WTC11 (cell line): ENCODE measurements around the gene TRIM41. TPM values are rescaled to one million over a fixed set of nuclear protein-coding genes. Genes with fewer than 3 reads are reported as not detected.

ENCODE experiments used
- ATAC-seq: fragments of 200-7000 bp; cut with Tn5 transposase; 2 replicates; pipeline ENCODE4 v1.10.0; 2021; ENCODE audit warnings: mild to moderate bottlenecking, moderate library complexity
- CTCF ChIA-PET: fragments of 300-600 bp; sonication (Branson Sonifier 250); formaldehyde crosslinking; loops from one replicate; lab custom pipeline; 2021; ENCODE audit warnings: antibody characterized with exemption; lab: Charles Lee
- POLR2A ChIA-PET: fragments of 350-600 bp; sonication (Branson Sonifier 250); formaldehyde crosslinking; loops from one replicate; lab custom pipeline; 2021; ENCODE audit warnings: antibody characterized with exemption; lab: Charles Lee
- DNase-seq: peaks from one replicate; pipeline ENCODE4 v3.0.0; 2021; ENCODE audit warnings: low spot score
- H3K27ac Mint-ChIP-seq: 2 replicates; pipeline ENCODE4 v1.8.0; 2021; ENCODE audit warnings: mixed read lengths
- H3K27me3 Mint-ChIP-seq: 2 replicates; pipeline ENCODE4 v1.8.0; 2021; ENCODE audit warnings: low read depth, mild to moderate bottlenecking, moderate library complexity, mixed read lengths
- H3K36me3 Mint-ChIP-seq: 2 replicates; pipeline ENCODE4 v1.8.0; 2021; ENCODE audit warnings: mixed read lengths
- H3K4me1 Mint-ChIP-seq: 2 replicates; pipeline ENCODE4 v1.8.0; 2022; ENCODE audit warnings: mixed read lengths
- H3K4me3 Mint-ChIP-seq: 2 replicates; pipeline ENCODE4 v1.8.0; 2021; ENCODE audit warnings: mild to moderate bottlenecking, moderate library complexity, mixed read lengths
- H3K9me3 Mint-ChIP-seq: 2 replicates; pipeline ENCODE4 v1.8.0; 2021; ENCODE audit warnings: mixed read lengths
- AFF4 ChIP-seq: sonication (generic); formaldehyde crosslinking; IDR thresholded peaks from 2 replicates; pipeline ENCODE4 v1.8.1; 2023; ENCODE audit warnings: mild to moderate bottlenecking, missing genetic modification reagents, borderline replicate concordance
- AR ChIP-seq: fragments of 250-450 bp; sonication (Bioruptor Pico); IDR thresholded peaks from 2 replicates; pipeline ENCODE4 v1.9.0; 2021; ENCODE audit warnings: mild to moderate bottlenecking
- ARID4B ChIP-seq: sonication (generic); formaldehyde crosslinking; IDR thresholded peaks from 2 replicates; pipeline ENCODE4 v1.8.0; 2023; ENCODE audit warnings: missing genetic modification reagents, mild to moderate bottlenecking, borderline replicate concordance
- ATF3 ChIP-seq: sonication (generic); formaldehyde crosslinking; conservative IDR thresholded peaks from 2 replicates; pipeline ENCODE4 v1.8.1; 2022; ENCODE audit warnings: mild to moderate bottlenecking, missing genetic modification reagents
- E2F1 ChIP-seq: sonication (generic); formaldehyde crosslinking; IDR thresholded peaks from 2 replicates; pipeline ENCODE4 v1.8.0; 2022; ENCODE audit warnings: mild to moderate bottlenecking, missing genetic modification reagents
- GABPB1 ChIP-seq: sonication (generic); formaldehyde crosslinking; IDR thresholded peaks from 2 replicates; pipeline ENCODE4 v1.8.1; 2023; ENCODE audit warnings: mild to moderate bottlenecking, missing genetic modification reagents
- JUN ChIP-seq: sonication (generic); formaldehyde crosslinking; IDR thresholded peaks from 2 replicates; pipeline ENCODE4 v1.8.0; 2023; ENCODE audit warnings: mild to moderate bottlenecking, missing genetic modification reagents
- MLX ChIP-seq: sonication (generic); formaldehyde crosslinking; IDR thresholded peaks from 2 replicates; pipeline ENCODE4 v1.8.1; 2023; ENCODE audit warnings: mild to moderate bottlenecking, missing genetic modification reagents, moderate library complexity
- MXD4 ChIP-seq: fragments of 250-450 bp; sonication (Bioruptor Pico); IDR thresholded peaks from 2 replicates; pipeline ENCODE4 v1.8.0; 2021; ENCODE audit warnings: mild to moderate bottlenecking, moderate library complexity, borderline replicate concordance
- NR1H2 ChIP-seq: sonication (generic); formaldehyde crosslinking; IDR thresholded peaks from 2 replicates; pipeline ENCODE4 v1.9.0; 2021; ENCODE audit warnings: mild to moderate bottlenecking, moderate library complexity, missing genetic modification reagents
- SOX15 ChIP-seq: fragments of 250-450 bp; sonication (Bioruptor Pico); IDR thresholded peaks from 2 replicates; pipeline ENCODE4 v1.9.0; 2021; ENCODE audit warnings: mild to moderate bottlenecking
- TCF7 ChIP-seq: sonication (generic); formaldehyde crosslinking; IDR thresholded peaks from 2 replicates; pipeline ENCODE4 v1.8.0; 2022; ENCODE audit warnings: mild to moderate bottlenecking, low read depth, missing genetic modification reagents, moderate library complexity
- TEAD4 ChIP-seq: sonication (generic); formaldehyde crosslinking; IDR thresholded peaks from 2 replicates; pipeline ENCODE4 v1.8.0; 2022; ENCODE audit warnings: mild to moderate bottlenecking, missing genetic modification reagents
- USF1 ChIP-seq: sonication (generic); formaldehyde crosslinking; IDR thresholded peaks from 2 replicates; pipeline ENCODE4 v1.8.0; 2022; ENCODE audit warnings: mild to moderate bottlenecking, missing genetic modification reagents
- ZNF263 ChIP-seq: sonication (generic); formaldehyde crosslinking; IDR thresholded peaks from 2 replicates; pipeline ENCODE4 v1.8.1; 2022; ENCODE audit warnings: low read depth, mild to moderate bottlenecking, moderate library complexity, missing genetic modification reagents
- ZNF671 ChIP-seq: fragments of 250-450 bp; sonication (Bioruptor Pico); IDR thresholded peaks from 2 replicates; pipeline ENCODE4 v1.8.0; 2021; ENCODE audit warnings: mild to moderate bottlenecking
- ZSCAN18 ChIP-seq: fragments of 250-450 bp; sonication (Bioruptor Pico); IDR thresholded peaks from 2 replicates; pipeline ENCODE4 v2.1.2; 2022; ENCODE audit warnings: mild to moderate bottlenecking, moderate library complexity
- total RNA-seq: library from RNA; stranded (reverse); gene quantifications from 3 replicates; pipeline ENCODE4 v1.2.3, GENCODE V29; 2021

The TRIM41 gene
- total RNA-seq, 1 experiment from 2014 or later = 33.5 TPM

- TF ChIP-seq MLX (CRISPR knock-in tag) = no peak
- TF ChIP-seq GABPB1 (CRISPR knock-in tag) = 0 out of 2 replicates have a peak, but pooled peaks have one; percentile 4
- 0 out of 2 replicates have a peak, but pooled peaks have one; percentile 12 for TF ChIP-seq JUN (CRISPR knock-in tag)
- TF ChIP-seq USF1 = peak; percentile 9; the same call in 1 of the 2 replicates
- TF ChIP-seq ZSCAN18 = no peak
These were observed 23.4 kb downstream of the TRIM41 start (continued) for GRCh38 chr5:181246276-181247049.

- ChIA-PET CTCF (no interaction called here), POLR2A (no interaction called here)
- peaks cover 44% of the 10 kb centered on the region for H3K4me1 Mint-ChIP-seq
- ATAC-seq (no peak), DNase-seq (no peak)
- peaks cover 29% of the 10 kb centered on the region for H3K36me3 Mint-ChIP-seq
- peak overlapping the region; percentile 85 for H3K4me3 Mint-ChIP-seq
- H3K9me3 Mint-ChIP-seq = no peaks in the 10 kb centered on the region
- H3K27me3 Mint-ChIP-seq = no peaks in the 10 kb centered on the region; the same call in 1 of the 2 replicates
- peak overlapping the region; percentile 92 for H3K27ac Mint-ChIP-seq
- TF ChIP-seq ZNF671 (CRISPR knock-in tag) (no peak), AFF4 (no peak), E2F1 (CRISPR knock-in tag) (no peak), ZNF263 (no peak), ZSCAN18 (no peak), TCF7 (CRISPR knock-in tag) (no peak), ATF3 (CRISPR knock-in tag) (no peak), AR (CRISPR knock-in tag) (no peak), SOX15 (CRISPR knock-in tag) (no peak), TEAD4 (no peak), ARID4B (CRISPR knock-in tag) (no peak), MXD4 (CRISPR knock-in tag) (no peak), NR1H2 (CRISPR knock-in tag) (no peak)
These were observed 25.2 kb downstream of the TRIM41 start for GRCh38 chr5:181248277-181248676.
